ENCODE results near the gene FAM222B. TPM values are rescaled to one million over a fixed set of nuclear protein-coding genes. Genes with fewer than 3 reads are reported as not detected.

FAM222B gene
- total and polyA plus RNA-seq, 2 experiments from 2014 or later, result 63.7 to 78.5 TPM

DNA sequence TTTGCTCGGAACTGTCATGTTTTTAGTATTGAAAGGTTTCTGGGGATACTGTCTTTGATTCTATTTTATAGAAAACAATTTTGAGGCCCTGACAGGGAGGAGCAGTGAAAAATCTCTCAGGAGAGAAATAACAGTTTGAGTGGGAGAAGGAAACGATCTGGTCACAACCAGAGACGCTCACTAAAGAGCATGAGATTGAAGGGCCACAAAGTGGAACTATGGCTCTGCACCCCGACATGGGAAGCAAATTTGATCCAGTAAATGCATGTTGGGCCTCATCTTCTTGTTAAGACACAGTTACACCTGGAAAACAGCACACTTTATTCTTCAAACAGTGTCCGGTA, 12.7 kb upstream of the FAM222B start:
- H4K20me1 ChIP-seq (replicated peaks; ENCODE audit: insufficient read depth), result no peaks in the 10 kb centered on the region
- H3K36me3 Mint-ChIP-seq (ENCODE audit: low read depth), result peaks cover 35% of the 10 kb centered on the region
- peaks cover 4% of the 10 kb centered on the region for H3K4me1 ChIP-seq (ENCODE audit: insufficient read depth)
- peak overlapping the region; percentile 70 for H3K4me3 ChIP-seq
- peak overlapping the region; percentile 65 for H2AFZ ChIP-seq
- peaks cover 12% of the 10 kb centered on the region for H3K27me3 Mint-ChIP-seq (ENCODE audit: insufficient read depth, low read depth, poor library complexity)
- peak overlapping the region; percentile 89 for H3K27ac Mint-ChIP-seq
- no peaks in the 10 kb centered on the region for H3K9me2 ChIP-seq (ENCODE audit: insufficient read depth)
- peaks cover 13% of the 10 kb centered on the region for H3K79me2 ChIP-seq (replicated peaks; ENCODE audit: insufficient read depth)
- ATAC-seq (no peak), DNase-seq (ENCODE audit: low spot score) (no peak)
- H3K36me3 ChIP-seq (ENCODE audit: insufficient read depth), result peaks cover 7% of the 10 kb centered on the region
- H3K4me2 ChIP-seq, result peak overlapping the region; percentile 92
- no peaks in the 10 kb centered on the region for H3K27me3 ChIP-seq (ENCODE audit: insufficient read depth)
- no peaks in the 10 kb centered on the region for H3K9me3 Mint-ChIP-seq
- peak overlapping the region; percentile 15; the same call in 1 of the 2 replicates for H3K27ac ChIP-seq (ENCODE audit: low read depth)
- H3K4me1 Mint-ChIP-seq, result peaks cover 2% of the 10 kb centered on the region; the same call in 2 of the 3 replicates
- peak overlapping the region; percentile 93 for H3K4me3 Mint-ChIP-seq
- no peak for TF ChIP-seq NANOG (IDR thresholded peaks at IDR 0.05; ENCODE audit: borderline replicate concordance)
- no peak for TF ChIP-seq CREB1 (CRISPR knock-in tag; IDR thresholded peaks at IDR 0.05; ENCODE audit: low read depth)
- TF ChIP-seq STAT1 (IDR thresholded peaks at IDR 0.05; ENCODE audit: unreplicated experiment), result no peak
- H3F3A ChIP-seq (replicated peaks; ENCODE audit: low read depth), result 0 out of 2 replicates have a peak, but pooled peaks cover 7% of the 10 kb centered on the region

DNA sequence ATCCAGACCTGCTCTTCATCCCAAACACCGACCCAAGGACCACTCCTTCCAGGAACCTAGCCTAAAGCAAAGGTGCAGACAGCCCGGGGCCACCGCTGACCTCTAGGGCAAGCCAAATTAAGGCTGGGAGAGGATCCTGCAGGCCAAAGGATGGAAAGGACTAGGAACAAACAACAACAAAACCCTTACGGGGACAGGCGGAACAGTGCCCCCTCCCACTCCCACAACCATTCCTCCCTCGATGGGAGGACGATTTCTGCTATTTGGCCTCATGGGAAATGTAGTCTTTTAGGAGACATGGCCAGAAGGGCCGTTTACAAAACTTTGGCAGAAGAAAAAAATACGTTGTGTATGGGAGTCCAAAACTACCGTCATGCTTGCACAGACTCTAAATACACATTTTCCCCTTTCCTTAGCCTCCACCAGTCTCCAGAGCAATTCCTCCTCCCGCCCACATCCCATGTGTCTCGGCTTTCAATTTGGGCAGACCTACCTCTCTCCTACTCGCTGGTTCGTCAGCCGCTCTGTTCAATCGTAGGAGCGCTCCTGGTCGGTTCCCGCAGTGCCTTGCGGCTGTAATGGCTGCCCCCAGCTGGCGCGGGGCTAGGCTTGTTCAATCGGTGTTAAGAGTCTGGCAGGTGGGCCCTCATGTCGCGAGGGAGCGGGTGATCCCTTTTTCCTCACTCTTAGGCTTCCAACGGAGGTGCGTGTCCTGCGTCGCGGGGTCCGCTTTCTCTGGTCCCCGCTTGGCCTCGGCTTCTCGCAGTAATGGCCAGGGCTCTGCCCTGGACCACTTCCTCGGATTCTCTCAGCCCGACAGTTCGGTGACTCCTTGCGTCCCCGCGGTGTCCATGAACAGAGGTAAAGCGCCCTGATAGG, 12.1 kb upstream of the FAM222B start, which contains the start of gene ERAL1:
Gene ERAL1 (plus strand): TSS at position 560 of the 879 bp plus-strand sequence. CDS start 19 bp downstream, at position 579.
- peaks cover 32% of the 10 kb centered on the region for H3K36me3 Mint-ChIP-seq (ENCODE audit: low read depth)
- DNase-seq (ENCODE audit: low spot score) (peak; percentile 95), ATAC-seq (peak; percentile 99)
- Histone ChIP-seq H3K27me3 (ENCODE audit: insufficient read depth) (no peaks in the 10 kb centered on the region), H3K4me1 (ENCODE audit: insufficient read depth) (peaks cover 4% of the 10 kb centered on the region), H3K79me2 (replicated peaks; ENCODE audit: insufficient read depth) (peaks cover 13% of the 10 kb centered on the region), H3K9me2 (ENCODE audit: insufficient read depth) (no peaks in the 10 kb centered on the region), H3K27ac (ENCODE audit: low read depth) (peak within 1 kb of the TSS; percentile 86), H2AFZ (peak within 1 kb of the TSS; percentile 65), H3K4me2 (peak within 1 kb of the TSS; percentile 92), H3K4me3 (peak within 1 kb of the TSS; percentile 70), H3K36me3 (ENCODE audit: insufficient read depth) (peaks cover 7% of the 10 kb centered on the region), H4K20me1 (replicated peaks; ENCODE audit: insufficient read depth) (no peaks in the 10 kb centered on the region), H3F3A (replicated peaks; ENCODE audit: low read depth) (0 out of 2 replicates have a peak, but pooled peaks cover 7% of the 10 kb centered on the region)
- peak within 1 kb of the TSS; percentile 93 for H3K4me3 Mint-ChIP-seq
- peaks cover 12% of the 10 kb centered on the region for H3K27me3 Mint-ChIP-seq (ENCODE audit: insufficient read depth, low read depth, poor library complexity)
- H3K27ac Mint-ChIP-seq, result peak within 1 kb of the TSS; percentile 89
- no peaks in the 10 kb centered on the region for H3K9me3 Mint-ChIP-seq
- H3K4me1 Mint-ChIP-seq, result peaks cover 2% of the 10 kb centered on the region; the same call in 2 of the 3 replicates
- TF ChIP-seq, protein P1, sequence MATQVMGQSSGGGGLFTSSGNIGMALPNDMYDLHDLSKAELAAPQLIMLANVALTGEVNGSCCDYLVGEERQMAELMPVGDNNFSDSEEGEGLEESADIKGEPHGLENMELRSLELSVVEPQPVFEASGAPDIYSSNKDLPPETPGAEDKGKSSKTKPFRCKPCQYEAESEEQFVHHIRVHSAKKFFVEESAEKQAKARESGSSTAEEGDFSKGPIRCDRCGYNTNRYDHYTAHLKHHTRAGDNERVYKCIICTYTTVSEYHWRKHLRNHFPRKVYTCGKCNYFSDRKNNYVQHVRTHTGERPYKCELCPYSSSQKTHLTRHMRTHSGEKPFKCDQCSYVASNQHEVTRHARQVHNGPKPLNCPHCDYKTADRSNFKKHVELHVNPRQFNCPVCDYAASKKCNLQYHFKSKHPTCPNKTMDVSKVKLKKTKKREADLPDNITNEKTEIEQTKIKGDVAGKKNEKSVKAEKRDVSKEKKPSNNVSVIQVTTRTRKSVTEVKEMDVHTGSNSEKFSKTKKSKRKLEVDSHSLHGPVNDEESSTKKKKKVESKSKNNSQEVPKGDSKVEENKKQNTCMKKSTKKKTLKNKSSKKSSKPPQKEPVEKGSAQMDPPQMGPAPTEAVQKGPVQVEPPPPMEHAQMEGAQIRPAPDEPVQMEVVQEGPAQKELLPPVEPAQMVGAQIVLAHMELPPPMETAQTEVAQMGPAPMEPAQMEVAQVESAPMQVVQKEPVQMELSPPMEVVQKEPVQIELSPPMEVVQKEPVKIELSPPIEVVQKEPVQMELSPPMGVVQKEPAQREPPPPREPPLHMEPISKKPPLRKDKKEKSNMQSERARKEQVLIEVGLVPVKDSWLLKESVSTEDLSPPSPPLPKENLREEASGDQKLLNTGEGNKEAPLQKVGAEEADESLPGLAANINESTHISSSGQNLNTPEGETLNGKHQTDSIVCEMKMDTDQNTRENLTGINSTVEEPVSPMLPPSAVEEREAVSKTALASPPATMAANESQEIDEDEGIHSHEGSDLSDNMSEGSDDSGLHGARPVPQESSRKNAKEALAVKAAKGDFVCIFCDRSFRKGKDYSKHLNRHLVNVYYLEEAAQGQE (IDR thresholded peaks at IDR 0.05; ENCODE audit: unreplicated experiment), result no peak
- TF ChIP-seq NANOG (IDR thresholded peaks at IDR 0.05; ENCODE audit: borderline replicate concordance) (peak; percentile 43; the same call in 1 of the 2 replicates), ZNF114 (CRISPR knock-in tag; IDR thresholded peaks at IDR 0.05) (no peak), POLR2AphosphoS5 (IDR thresholded peaks at IDR 0.05; ENCODE audit: low read depth) (peak; percentile 78)
- TF ChIP-seq, protein P2, sequence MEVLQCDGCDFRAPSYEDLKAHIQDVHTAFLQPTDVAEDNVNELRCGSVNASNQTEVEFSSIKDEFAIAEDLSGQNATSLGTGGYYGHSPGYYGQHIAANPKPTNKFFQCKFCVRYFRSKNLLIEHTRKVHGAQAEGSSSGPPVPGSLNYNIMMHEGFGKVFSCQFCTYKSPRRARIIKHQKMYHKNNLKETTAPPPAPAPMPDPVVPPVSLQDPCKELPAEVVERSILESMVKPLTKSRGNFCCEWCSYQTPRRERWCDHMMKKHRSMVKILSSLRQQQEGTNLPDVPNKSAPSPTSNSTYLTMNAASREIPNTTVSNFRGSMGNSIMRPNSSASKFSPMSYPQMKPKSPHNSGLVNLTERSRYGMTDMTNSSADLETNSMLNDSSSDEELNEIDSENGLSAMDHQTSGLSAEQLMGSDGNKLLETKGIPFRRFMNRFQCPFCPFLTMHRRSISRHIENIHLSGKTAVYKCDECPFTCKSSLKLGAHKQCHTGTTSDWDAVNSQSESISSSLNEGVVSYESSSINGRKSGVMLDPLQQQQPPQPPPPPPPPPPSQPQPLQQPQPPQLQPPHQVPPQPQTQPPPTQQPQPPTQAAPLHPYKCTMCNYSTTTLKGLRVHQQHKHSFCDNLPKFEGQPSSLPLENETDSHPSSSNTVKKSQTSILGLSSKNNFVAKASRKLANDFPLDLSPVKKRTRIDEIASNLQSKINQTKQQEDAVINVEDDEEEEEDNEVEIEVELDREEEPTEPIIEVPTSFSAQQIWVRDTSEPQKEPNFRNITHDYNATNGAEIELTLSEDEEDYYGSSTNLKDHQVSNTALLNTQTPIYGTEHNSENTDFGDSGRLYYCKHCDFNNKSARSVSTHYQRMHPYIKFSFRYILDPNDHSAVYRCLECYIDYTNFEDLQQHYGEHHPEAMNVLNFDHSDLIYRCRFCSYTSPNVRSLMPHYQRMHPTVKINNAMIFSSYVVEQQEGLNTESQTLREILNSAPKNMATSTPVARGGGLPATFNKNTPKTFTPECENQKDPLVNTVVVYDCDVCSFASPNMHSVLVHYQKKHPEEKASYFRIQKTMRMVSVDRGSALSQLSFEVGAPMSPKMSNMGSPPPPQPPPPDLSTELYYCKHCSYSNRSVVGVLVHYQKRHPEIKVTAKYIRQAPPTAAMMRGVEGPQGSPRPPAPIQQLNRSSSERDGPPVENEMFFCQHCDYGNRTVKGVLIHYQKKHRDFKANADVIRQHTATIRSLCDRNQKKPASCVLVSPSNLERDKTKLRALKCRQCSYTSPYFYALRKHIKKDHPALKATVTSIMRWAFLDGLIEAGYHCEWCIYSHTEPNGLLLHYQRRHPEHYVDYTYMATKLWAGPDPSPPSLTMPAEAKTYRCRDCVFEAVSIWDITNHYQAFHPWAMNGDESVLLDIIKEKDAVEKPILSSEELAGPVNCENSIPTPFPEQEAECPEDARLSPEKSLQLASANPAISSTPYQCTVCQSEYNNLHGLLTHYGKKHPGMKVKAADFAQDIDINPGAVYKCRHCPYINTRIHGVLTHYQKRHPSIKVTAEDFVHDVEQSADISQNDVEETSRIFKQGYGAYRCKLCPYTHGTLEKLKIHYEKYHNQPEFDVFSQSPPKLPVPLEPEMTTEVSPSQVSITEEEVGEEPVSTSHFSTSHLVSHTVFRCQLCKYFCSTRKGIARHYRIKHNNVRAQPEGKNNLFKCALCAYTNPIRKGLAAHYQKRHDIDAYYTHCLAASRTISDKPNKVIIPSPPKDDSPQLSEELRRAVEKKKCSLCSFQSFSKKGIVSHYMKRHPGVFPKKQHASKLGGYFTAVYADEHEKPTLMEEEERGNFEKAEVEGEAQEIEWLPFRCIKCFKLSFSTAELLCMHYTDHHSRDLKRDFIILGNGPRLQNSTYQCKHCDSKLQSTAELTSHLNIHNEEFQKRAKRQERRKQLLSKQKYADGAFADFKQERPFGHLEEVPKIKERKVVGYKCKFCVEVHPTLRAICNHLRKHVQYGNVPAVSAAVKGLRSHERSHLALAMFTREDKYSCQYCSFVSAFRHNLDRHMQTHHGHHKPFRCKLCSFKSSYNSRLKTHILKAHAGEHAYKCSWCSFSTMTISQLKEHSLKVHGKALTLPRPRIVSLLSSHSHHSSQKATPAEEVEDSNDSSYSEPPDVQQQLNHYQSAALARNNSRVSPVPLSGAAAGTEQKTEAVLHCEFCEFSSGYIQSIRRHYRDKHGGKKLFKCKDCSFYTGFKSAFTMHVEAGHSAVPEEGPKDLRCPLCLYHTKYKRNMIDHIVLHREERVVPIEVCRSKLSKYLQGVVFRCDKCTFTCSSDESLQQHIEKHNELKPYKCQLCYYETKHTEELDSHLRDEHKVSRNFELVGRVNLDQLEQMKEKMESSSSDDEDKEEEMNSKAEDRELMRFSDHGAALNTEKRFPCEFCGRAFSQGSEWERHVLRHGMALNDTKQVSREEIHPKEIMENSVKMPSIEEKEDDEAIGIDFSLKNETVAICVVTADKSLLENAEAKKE (CRISPR knock-in tag; IDR thresholded peaks at IDR 0.05), result no peak
- TF ChIP-seq, protein P3, sequence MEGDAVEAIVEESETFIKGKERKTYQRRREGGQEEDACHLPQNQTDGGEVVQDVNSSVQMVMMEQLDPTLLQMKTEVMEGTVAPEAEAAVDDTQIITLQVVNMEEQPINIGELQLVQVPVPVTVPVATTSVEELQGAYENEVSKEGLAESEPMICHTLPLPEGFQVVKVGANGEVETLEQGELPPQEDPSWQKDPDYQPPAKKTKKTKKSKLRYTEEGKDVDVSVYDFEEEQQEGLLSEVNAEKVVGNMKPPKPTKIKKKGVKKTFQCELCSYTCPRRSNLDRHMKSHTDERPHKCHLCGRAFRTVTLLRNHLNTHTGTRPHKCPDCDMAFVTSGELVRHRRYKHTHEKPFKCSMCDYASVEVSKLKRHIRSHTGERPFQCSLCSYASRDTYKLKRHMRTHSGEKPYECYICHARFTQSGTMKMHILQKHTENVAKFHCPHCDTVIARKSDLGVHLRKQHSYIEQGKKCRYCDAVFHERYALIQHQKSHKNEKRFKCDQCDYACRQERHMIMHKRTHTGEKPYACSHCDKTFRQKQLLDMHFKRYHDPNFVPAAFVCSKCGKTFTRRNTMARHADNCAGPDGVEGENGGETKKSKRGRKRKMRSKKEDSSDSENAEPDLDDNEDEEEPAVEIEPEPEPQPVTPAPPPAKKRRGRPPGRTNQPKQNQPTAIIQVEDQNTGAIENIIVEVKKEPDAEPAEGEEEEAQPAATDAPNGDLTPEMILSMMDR (conservative IDR thresholded peaks at IDR 0.05; ENCODE audit: low read depth in 2 of 2), result no peak
